Measurements from ENCODE around the gene GHSR. TPM values are rescaled to one million over a fixed set of nuclear protein-coding genes. Genes with fewer than 3 reads are reported as not detected.

The GHSR gene
- total RNA-seq, 1 experiment from 2014 or later = not detected

DNA sequence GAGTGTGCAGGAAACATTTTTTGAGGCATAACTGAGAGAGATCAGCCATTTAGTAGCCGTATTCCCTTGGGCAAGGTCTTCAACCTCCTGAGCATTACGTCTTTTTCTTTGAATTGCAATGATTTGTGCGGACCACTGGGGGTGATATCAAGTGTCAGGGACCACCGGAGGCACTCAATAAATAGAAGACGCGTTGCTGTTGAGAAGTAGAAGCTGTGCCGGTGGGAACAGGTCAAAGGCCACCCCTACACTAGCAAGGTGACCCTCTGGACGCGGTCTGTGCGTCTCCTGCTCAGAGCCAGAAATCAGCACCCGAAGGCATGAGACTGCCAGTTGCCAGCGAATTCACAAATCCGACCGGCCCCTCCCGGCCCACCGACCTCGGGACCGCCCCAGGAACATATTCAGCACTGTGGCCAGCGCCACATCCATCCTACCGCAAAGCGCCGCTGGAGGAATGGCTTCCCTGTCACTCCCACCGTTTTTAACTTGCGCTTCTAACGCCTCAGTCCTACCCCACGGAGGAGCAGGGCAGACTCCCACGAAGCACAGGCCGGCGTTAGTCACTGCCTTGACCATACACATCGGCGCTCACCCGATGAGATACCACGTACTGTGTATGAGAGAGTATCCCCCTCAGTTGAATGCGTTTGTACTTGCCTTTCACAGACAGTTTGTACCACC lies 1.4 kb upstream of the GHSR start:
- H3K79me2 ChIP-seq (ENCODE audit: low read length) = no peaks in the 10 kb centered on the region
- H3K4me1 ChIP-seq (ENCODE audit: insufficient read depth, low read length) = peaks cover 17% of the 10 kb centered on the region
- H4K20me1 ChIP-seq (ENCODE audit: low read length) = no peaks in the 10 kb centered on the region
- no peaks in the 10 kb centered on the region for H3K36me3 ChIP-seq (ENCODE audit: low read depth, low read length)
- no peaks in the 10 kb centered on the region for H3K9me3 ChIP-seq (ENCODE audit: low read length)
- H3F3A ChIP-seq (ENCODE audit: low read length, unreplicated experiment) = no peaks in the 10 kb centered on the region
- POLR2A ChIA-PET (ENCODE audit: unreplicated experiment) = no interaction called here
- DNase-seq (no peak), ATAC-seq (no peak)
- H3K9ac ChIP-seq (ENCODE audit: low read length) = no peak overlapping the region
- no peak overlapping the region for H3K27ac ChIP-seq (ENCODE audit: low read length)
- no peaks in the 10 kb centered on the region for H3K27me3 ChIP-seq (ENCODE audit: low read length)
- no TSS peak for BruUV-seq (replicated peaks)
- intact Hi-C loops (cut with micrococcal nuclease) = no loop called here
- no peak overlapping the region for H3K4me3 ChIP-seq (ENCODE audit: low read length)
- TF ChIP-seq EZH2 (IDR thresholded peaks at IDR 0.05; ENCODE audit: low read length, unreplicated experiment) = no peak
- TF ChIP-seq, protein P1, sequence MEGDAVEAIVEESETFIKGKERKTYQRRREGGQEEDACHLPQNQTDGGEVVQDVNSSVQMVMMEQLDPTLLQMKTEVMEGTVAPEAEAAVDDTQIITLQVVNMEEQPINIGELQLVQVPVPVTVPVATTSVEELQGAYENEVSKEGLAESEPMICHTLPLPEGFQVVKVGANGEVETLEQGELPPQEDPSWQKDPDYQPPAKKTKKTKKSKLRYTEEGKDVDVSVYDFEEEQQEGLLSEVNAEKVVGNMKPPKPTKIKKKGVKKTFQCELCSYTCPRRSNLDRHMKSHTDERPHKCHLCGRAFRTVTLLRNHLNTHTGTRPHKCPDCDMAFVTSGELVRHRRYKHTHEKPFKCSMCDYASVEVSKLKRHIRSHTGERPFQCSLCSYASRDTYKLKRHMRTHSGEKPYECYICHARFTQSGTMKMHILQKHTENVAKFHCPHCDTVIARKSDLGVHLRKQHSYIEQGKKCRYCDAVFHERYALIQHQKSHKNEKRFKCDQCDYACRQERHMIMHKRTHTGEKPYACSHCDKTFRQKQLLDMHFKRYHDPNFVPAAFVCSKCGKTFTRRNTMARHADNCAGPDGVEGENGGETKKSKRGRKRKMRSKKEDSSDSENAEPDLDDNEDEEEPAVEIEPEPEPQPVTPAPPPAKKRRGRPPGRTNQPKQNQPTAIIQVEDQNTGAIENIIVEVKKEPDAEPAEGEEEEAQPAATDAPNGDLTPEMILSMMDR (conservative IDR thresholded peaks at IDR 0.05; ENCODE audit: low read depth, low read length) = no peak
- no peak for TF ChIP-seq EZH2phosphoT487 (IDR thresholded peaks at IDR 0.05; ENCODE audit: borderline replicate concordance, low read length)
- H3K4me2 ChIP-seq (ENCODE audit: low read length) = no peak overlapping the region
- H3K9me2 ChIP-seq (replicated peaks; ENCODE audit: low read length) = no peaks in the 10 kb centered on the region
- no peak overlapping the region for H2AFZ ChIP-seq (ENCODE audit: low read length)
- CTCF ChIA-PET = interaction anchor here (0.6 kb wide), 1 partner anchor 1336 kb away, joined by 3 read pairs; no protein-coding TSS in a partner anchor

DNA sequence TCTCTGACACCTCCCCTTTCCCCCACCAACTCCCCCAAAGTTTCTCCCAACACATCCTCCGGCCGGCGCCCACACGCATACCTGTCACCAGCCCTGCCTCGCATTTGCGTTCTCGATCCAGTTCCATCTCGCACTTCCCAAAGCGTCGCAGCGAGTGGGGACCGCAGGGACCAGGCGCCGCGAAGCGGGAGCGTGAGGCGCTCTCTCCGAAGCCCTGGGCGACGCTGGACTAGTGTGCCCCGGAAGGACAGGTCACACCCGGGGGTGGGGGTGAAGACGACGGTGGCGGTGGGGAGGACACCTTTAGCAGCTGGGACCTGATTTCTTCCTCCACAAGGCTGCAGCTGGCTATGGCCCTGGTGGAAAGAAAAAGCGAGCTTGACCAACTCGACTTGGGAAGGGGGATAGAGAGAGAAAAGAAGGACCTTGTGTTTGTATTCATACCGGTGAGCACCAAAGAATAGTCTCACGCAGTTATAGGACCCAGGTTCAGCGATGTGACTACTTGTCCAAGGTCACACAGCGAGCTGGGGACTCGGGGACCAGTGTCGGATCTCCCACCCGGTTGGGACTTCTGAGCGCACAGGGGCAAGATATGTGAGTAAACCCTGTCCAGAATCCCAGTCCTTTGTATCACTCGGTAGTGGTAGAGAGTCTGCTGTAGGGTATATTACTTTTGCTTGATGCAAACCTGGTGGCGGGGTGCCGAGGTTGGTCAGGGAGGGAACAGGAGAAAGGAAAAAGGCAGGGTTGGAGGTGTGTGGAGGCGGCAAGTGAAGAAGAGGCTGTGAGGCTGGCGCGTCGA lies 607 bp upstream of the GHSR start:
- Histone ChIP-seq H3K79me2 (ENCODE audit: low read length) (no peaks in the 10 kb centered on the region), H2AFZ (ENCODE audit: low read length) (no peak overlapping the region), H3K4me1 (ENCODE audit: insufficient read depth, low read length) (peaks cover 11% of the 10 kb centered on the region), H3K27ac (ENCODE audit: low read length) (no peak overlapping the region), H3K36me3 (ENCODE audit: low read depth, low read length) (no peaks in the 10 kb centered on the region), H4K20me1 (ENCODE audit: low read length) (no peaks in the 10 kb centered on the region), H3K9me3 (ENCODE audit: low read length) (no peaks in the 10 kb centered on the region), H3K9me2 (replicated peaks; ENCODE audit: low read length) (no peaks in the 10 kb centered on the region), H3K4me3 (ENCODE audit: low read length) (no peak overlapping the region), H3K9ac (ENCODE audit: low read length) (no peak overlapping the region), H3K27me3 (ENCODE audit: low read length) (no peaks in the 10 kb centered on the region; the same call in 1 of the 2 replicates), H3F3A (ENCODE audit: low read length, unreplicated experiment) (no peaks in the 10 kb centered on the region), H3K4me2 (ENCODE audit: low read length) (no peak overlapping the region)
- ChIA-PET CTCF (interaction anchor here (0.6 kb wide), 1 partner anchor 1335 kb away, joined by 3 read pairs; no protein-coding TSS in a partner anchor), POLR2A (ENCODE audit: unreplicated experiment) (no interaction called here)
- ATAC-seq (no peak), DNase-seq (no peak)
- intact Hi-C loops (cut with micrococcal nuclease) = no loop called here
- TF ChIP-seq EZH2 (IDR thresholded peaks at IDR 0.05; ENCODE audit: low read length, unreplicated experiment) (no peak), EZH2phosphoT487 (IDR thresholded peaks at IDR 0.05; ENCODE audit: borderline replicate concordance, low read length) (no peak)
- TF ChIP-seq, protein P1 (conservative IDR thresholded peaks at IDR 0.05; ENCODE audit: low read depth, low read length) = no peak
- BruUV-seq (replicated peaks) = no TSS peak
